GM23338 (cell line): ENCODE results near the gene IMMP2L. TPM values are rescaled to one million over a fixed set of nuclear protein-coding genes. Genes with fewer than 3 reads are reported as not detected.

ENCODE experiments used
- ATAC-seq: fragments of 200-7000 bp; cut with Tn5 transposase; 3 replicates; pipeline ENCODE4 v1.9.1; 2020
- DNase-seq: peaks from one replicate; pipeline ENCODE4 v3.0.0-alpha.2; 2015; ENCODE audit warnings: low spot score
- H2AFZ ChIP-seq: fragments of 200-600 bp; sonication (generic); 2 replicates; pipeline ENCODE4 v1.8.0; 2016; ENCODE audit warnings: antibody characterized with exemption, mild to moderate bottlenecking, moderate library complexity
- H3F3A ChIP-seq: fragments of 200-600 bp; sonication (generic); replicated peaks from 2 replicates; pipeline ENCODE4 v1.8.0; 2017; ENCODE audit warnings: antibody characterized with exemption, mixed run types, low read depth
- H3K27ac ChIP-seq: fragments of 200-600 bp; sonication (generic); 2 replicates; pipeline ENCODE4 v1.6.1; 2016; ENCODE audit warnings: low read depth
- H3K27me3 ChIP-seq: fragments of 200-600 bp; sonication (generic); 2 replicates; pipeline ENCODE4 v1.8.0; 2016; ENCODE audit warnings: mild to moderate bottlenecking, mixed run types, moderate library complexity; ENCODE audit not compliant: insufficient read depth
- H3K36me3 ChIP-seq: fragments of 200-600 bp; sonication (generic); 2 replicates; pipeline ENCODE4 v1.8.0; 2016; ENCODE audit warnings: mild to moderate bottlenecking; ENCODE audit not compliant: insufficient read depth
- H3K4me1 ChIP-seq: fragments of 200-600 bp; sonication (generic); 2 replicates; pipeline ENCODE4 v1.8.0; 2016; ENCODE audit warnings: mild to moderate bottlenecking, moderate library complexity; ENCODE audit not compliant: insufficient read depth
- H3K4me2 ChIP-seq: fragments of 200-600 bp; sonication (generic); 2 replicates; pipeline ENCODE4 v1.7.1; 2017; ENCODE audit warnings: mixed run types
- H3K4me3 ChIP-seq: fragments of 200-600 bp; sonication (generic); 2 replicates; pipeline ENCODE4 v1.6.1; 2016; ENCODE audit warnings: mixed run types
- H3K79me2 ChIP-seq: fragments of 200-600 bp; sonication (generic); replicated peaks from 2 replicates; pipeline ENCODE4 v1.8.0; 2017; ENCODE audit warnings: mild to moderate bottlenecking; ENCODE audit not compliant: insufficient read depth
- H3K9me2 ChIP-seq: fragments of 200-600 bp; sonication (generic); 2 replicates; pipeline ENCODE4 v1.8.0; 2017; ENCODE audit not compliant: insufficient read depth
- H4K20me1 ChIP-seq: fragments of 200-600 bp; sonication (generic); replicated peaks from 2 replicates; pipeline ENCODE4 v1.8.0; 2017; ENCODE audit warnings: mild to moderate bottlenecking; ENCODE audit not compliant: insufficient read depth
- H3K27ac Mint-ChIP-seq: 2 replicates; pipeline ENCODE4 v1.8.0; 2020; ENCODE audit warnings: inconsistent platforms, mild to moderate bottlenecking, moderate library complexity, mixed read lengths
- H3K27me3 Mint-ChIP-seq: 3 replicates; pipeline ENCODE4 v1.8.0; 2022; ENCODE audit warnings: low read depth, mild to moderate bottlenecking, moderate library complexity, mixed read lengths, inconsistent platforms; ENCODE audit not compliant: insufficient read depth, poor library complexity
- H3K36me3 Mint-ChIP-seq: 3 replicates; pipeline ENCODE4 v1.8.0; 2021; ENCODE audit warnings: low read depth, mild to moderate bottlenecking, inconsistent platforms, moderate library complexity, mixed read lengths
- H3K4me1 Mint-ChIP-seq: 3 replicates; pipeline ENCODE4 v1.8.0; 2020; ENCODE audit warnings: mild to moderate bottlenecking, inconsistent platforms, mixed read lengths
- H3K4me3 Mint-ChIP-seq: 3 replicates; pipeline ENCODE4 v1.8.0; 2021; ENCODE audit warnings: moderate library complexity, mild to moderate bottlenecking, inconsistent platforms, mixed read lengths
- H3K9me3 Mint-ChIP-seq: 3 replicates; pipeline ENCODE4 v1.8.0; 2020; ENCODE audit warnings: moderate library complexity, mild to moderate bottlenecking, inconsistent platforms, mixed read lengths
- CREB1 ChIP-seq: fragments of 250-450 bp; sonication (Bioruptor Pico); IDR thresholded peaks from 2 replicates; pipeline ENCODE4 v1.5.0; 2020; ENCODE audit warnings: low read depth, mild to moderate bottlenecking, moderate library complexity
- EZH2phosphoT487 ChIP-seq: fragments of 200-600 bp; sonication (generic); IDR thresholded peaks from one replicate; pipeline ENCODE4 v1.8.1; 2018; ENCODE audit warnings: antibody characterized with exemption; ENCODE audit not compliant: unreplicated experiment
- JUNB ChIP-seq: IDR thresholded peaks from one replicate; pipeline ENCODE4 v1.6.1; 2016; ENCODE audit warnings: antibody characterized with exemption; ENCODE audit not compliant: unreplicated experiment
- NANOG ChIP-seq: IDR thresholded peaks from 2 replicates; pipeline ENCODE4 v1.6.1; 2016; ENCODE audit warnings: antibody characterized with exemption, borderline replicate concordance
- POLR2AphosphoS5 ChIP-seq: IDR thresholded peaks from 2 replicates; pipeline ENCODE4 v1.6.1; 2016; ENCODE audit warnings: antibody characterized with exemption, low read depth
- REST ChIP-seq: IDR thresholded peaks from one replicate; pipeline ENCODE4 v1.6.1; 2018; ENCODE audit warnings: antibody characterized with exemption; ENCODE audit not compliant: unreplicated experiment
- polyA plus RNA-seq: library from polyadenylated mRNA; unstranded; fragments of >200 nt; fragmentation: Nextera tagmentation; extraction: Ambion mirVana; gene quantifications from 2 replicates; pipeline ENCODE4 v1.2.1, GENCODE V29; 2016
- total RNA-seq: library from RNA; depleted of rRNA; stranded (reverse); fragments of >200 nt; shearing (Covaris generic); gene quantifications from 2 replicates; pipeline ENCODE4 v1.2.3, GENCODE V29; 2014
- TF ChIP-seq, protein P1 (sequence below): fragments of 250-450 bp; sonication (Bioruptor Pico); IDR thresholded peaks from 2 replicates; pipeline ENCODE4 v1.5.0; 2020; ENCODE audit warnings: mild to moderate bottlenecking, moderate library complexity
- TF ChIP-seq, protein P2 (sequence below), 2 experiments: fragments of 200-600 bp in 1 of 2; sonication (generic) in 1 of 2; conservative IDR thresholded peaks; 2 replicates each; pipeline versions ENCODE4 v1.5.1 to v1.6.1; 2016 to 2017; ENCODE audit warnings: antibody characterized with exemption in 2 of 2, low read depth in 2 of 2, mild to moderate bottlenecking in 2 of 2, moderate library complexity in 1 of 2

IMMP2L gene
- total and polyA plus RNA-seq, 2 experiments from 2014 or later, result 7.3 to 14.0 TPM

DNA sequence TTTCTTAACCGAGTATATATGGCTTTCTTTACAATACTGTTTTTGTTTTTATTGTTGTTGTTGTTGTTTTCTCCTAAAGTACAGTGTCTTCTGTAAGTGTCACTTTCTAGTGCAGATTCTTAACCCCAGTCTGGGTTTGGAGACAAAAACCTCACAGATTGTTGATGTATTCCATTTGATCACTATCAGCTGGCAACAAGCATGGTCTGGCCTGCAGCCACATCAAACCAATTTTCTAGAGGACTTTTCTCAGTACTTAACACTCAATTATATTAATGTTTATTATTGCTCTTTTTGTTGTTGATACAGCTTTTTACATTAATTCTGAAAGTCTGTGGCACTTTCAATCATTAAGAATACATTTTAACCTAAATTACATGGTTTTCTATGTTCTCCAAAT, 454.3 kb downstream of the IMMP2L start (continued):
- TF ChIP-seq, protein P1, sequence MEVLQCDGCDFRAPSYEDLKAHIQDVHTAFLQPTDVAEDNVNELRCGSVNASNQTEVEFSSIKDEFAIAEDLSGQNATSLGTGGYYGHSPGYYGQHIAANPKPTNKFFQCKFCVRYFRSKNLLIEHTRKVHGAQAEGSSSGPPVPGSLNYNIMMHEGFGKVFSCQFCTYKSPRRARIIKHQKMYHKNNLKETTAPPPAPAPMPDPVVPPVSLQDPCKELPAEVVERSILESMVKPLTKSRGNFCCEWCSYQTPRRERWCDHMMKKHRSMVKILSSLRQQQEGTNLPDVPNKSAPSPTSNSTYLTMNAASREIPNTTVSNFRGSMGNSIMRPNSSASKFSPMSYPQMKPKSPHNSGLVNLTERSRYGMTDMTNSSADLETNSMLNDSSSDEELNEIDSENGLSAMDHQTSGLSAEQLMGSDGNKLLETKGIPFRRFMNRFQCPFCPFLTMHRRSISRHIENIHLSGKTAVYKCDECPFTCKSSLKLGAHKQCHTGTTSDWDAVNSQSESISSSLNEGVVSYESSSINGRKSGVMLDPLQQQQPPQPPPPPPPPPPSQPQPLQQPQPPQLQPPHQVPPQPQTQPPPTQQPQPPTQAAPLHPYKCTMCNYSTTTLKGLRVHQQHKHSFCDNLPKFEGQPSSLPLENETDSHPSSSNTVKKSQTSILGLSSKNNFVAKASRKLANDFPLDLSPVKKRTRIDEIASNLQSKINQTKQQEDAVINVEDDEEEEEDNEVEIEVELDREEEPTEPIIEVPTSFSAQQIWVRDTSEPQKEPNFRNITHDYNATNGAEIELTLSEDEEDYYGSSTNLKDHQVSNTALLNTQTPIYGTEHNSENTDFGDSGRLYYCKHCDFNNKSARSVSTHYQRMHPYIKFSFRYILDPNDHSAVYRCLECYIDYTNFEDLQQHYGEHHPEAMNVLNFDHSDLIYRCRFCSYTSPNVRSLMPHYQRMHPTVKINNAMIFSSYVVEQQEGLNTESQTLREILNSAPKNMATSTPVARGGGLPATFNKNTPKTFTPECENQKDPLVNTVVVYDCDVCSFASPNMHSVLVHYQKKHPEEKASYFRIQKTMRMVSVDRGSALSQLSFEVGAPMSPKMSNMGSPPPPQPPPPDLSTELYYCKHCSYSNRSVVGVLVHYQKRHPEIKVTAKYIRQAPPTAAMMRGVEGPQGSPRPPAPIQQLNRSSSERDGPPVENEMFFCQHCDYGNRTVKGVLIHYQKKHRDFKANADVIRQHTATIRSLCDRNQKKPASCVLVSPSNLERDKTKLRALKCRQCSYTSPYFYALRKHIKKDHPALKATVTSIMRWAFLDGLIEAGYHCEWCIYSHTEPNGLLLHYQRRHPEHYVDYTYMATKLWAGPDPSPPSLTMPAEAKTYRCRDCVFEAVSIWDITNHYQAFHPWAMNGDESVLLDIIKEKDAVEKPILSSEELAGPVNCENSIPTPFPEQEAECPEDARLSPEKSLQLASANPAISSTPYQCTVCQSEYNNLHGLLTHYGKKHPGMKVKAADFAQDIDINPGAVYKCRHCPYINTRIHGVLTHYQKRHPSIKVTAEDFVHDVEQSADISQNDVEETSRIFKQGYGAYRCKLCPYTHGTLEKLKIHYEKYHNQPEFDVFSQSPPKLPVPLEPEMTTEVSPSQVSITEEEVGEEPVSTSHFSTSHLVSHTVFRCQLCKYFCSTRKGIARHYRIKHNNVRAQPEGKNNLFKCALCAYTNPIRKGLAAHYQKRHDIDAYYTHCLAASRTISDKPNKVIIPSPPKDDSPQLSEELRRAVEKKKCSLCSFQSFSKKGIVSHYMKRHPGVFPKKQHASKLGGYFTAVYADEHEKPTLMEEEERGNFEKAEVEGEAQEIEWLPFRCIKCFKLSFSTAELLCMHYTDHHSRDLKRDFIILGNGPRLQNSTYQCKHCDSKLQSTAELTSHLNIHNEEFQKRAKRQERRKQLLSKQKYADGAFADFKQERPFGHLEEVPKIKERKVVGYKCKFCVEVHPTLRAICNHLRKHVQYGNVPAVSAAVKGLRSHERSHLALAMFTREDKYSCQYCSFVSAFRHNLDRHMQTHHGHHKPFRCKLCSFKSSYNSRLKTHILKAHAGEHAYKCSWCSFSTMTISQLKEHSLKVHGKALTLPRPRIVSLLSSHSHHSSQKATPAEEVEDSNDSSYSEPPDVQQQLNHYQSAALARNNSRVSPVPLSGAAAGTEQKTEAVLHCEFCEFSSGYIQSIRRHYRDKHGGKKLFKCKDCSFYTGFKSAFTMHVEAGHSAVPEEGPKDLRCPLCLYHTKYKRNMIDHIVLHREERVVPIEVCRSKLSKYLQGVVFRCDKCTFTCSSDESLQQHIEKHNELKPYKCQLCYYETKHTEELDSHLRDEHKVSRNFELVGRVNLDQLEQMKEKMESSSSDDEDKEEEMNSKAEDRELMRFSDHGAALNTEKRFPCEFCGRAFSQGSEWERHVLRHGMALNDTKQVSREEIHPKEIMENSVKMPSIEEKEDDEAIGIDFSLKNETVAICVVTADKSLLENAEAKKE, result no peak
- TF ChIP-seq POLR2AphosphoS5 (no peak), CREB1 (CRISPR knock-in tag) (no peak), REST (no peak), JUNB (no peak)

DNA sequence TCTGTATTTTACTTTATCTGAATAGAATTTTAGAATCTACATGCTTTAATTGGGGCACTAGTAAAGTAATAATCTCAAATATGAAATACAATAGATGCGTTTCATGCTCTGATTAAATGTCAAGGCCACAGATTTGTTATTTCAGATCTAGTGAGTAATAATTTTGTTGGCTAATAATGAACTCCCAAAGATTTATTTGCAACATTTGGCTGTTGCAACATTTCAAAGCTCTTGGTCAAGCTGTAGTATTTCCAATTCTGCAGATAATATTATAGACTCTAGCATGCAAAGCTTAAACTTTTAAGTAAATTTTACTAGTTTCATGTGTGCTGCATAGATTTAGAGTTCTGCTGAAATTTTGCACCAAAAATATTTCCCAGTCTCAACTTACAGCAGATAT, 454.7 kb downstream of the IMMP2L start:
- Mint-ChIP-seq H3K9me3 (no peaks in the 10 kb centered on the region), H3K36me3 (no peaks in the 10 kb centered on the region), H3K27me3 (no peaks in the 10 kb centered on the region), H3K27ac (no peak overlapping the region), H3K4me3 (no peak overlapping the region), H3K4me1 (peaks cover 33% of the 10 kb centered on the region)
- no peaks in the 10 kb centered on the region for H4K20me1 ChIP-seq
- DNase-seq, result no peak
- H3K9me2 ChIP-seq, result no peaks in the 10 kb centered on the region
- no peak for ATAC-seq
- H2AFZ ChIP-seq, result no peak overlapping the region
- H3K4me1 ChIP-seq, result peaks cover 26% of the 10 kb centered on the region
- no peaks in the 10 kb centered on the region for H3K27me3 ChIP-seq
- H3F3A ChIP-seq, result no peaks in the 10 kb centered on the region
- H3K79me2 ChIP-seq, result no peaks in the 10 kb centered on the region
- H3K4me3 ChIP-seq, result no peak overlapping the region
- no peak overlapping the region for H3K4me2 ChIP-seq
- no peak overlapping the region for H3K27ac ChIP-seq
- no peaks in the 10 kb centered on the region for H3K36me3 ChIP-seq
- TF ChIP-seq, protein P2, sequence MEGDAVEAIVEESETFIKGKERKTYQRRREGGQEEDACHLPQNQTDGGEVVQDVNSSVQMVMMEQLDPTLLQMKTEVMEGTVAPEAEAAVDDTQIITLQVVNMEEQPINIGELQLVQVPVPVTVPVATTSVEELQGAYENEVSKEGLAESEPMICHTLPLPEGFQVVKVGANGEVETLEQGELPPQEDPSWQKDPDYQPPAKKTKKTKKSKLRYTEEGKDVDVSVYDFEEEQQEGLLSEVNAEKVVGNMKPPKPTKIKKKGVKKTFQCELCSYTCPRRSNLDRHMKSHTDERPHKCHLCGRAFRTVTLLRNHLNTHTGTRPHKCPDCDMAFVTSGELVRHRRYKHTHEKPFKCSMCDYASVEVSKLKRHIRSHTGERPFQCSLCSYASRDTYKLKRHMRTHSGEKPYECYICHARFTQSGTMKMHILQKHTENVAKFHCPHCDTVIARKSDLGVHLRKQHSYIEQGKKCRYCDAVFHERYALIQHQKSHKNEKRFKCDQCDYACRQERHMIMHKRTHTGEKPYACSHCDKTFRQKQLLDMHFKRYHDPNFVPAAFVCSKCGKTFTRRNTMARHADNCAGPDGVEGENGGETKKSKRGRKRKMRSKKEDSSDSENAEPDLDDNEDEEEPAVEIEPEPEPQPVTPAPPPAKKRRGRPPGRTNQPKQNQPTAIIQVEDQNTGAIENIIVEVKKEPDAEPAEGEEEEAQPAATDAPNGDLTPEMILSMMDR (conservative IDR thresholded peaks at IDR 0.05; ENCODE audit: low read depth in 2 of 2), result no peak
- TF ChIP-seq NANOG (no peak), EZH2phosphoT487 (no peak)
